HuH-7.5 (cell line): ENCODE measurements around the gene MACF1.

Experiments
- DNase-seq: peaks from one replicate; pipeline ENCODE4 v3.0.0; 2011; ENCODE audit warnings: low spot score

MACF1 gene

GRCh38 chr1:39261712-39262221, 57.3 kb downstream of the MACF1 start:
- DNase-seq, result no peak

GRCh38 chr1:39262802-39263201, 58.3 kb downstream of the MACF1 start:
- no peak for DNase-seq

GRCh38 chr1:39266269-39266668, 61.8 kb downstream of the MACF1 start:
- no peak for DNase-seq

- no peak for DNase-seq
Observed at GRCh38 chr1:39266792-39267191, 62.3 kb downstream of the MACF1 start.

- DNase-seq, result no peak
Observed at GRCh38 chr1:39268112-39268581, 63.7 kb downstream of the MACF1 start.

- no peak for DNase-seq
Observed at GRCh38 chr1:39268906-39269305, 64.4 kb downstream of the MACF1 start.

GRCh38 chr1:39269349-39269748, 64.9 kb downstream of the MACF1 start:
- no peak for DNase-seq

GRCh38 chr1:39269791-39270342, 65.4 kb downstream of the MACF1 start:
- no peak for DNase-seq

- no peak for DNase-seq
Observed at GRCh38 chr1:39270368-39270767, 65.9 kb downstream of the MACF1 start.

GRCh38 chr1:39272027-39272797, 67.7 kb downstream of the MACF1 start:
- DNase-seq, result no peak

GRCh38 chr1:39272798-39273469, 68.4 kb downstream of the MACF1 start:
- no peak for DNase-seq

GRCh38 chr1:39275836-39276507, 71.5 kb downstream of the MACF1 start:
- DNase-seq, result no peak

GRCh38 chr1:39277879-39278278, 73.4 kb downstream of the MACF1 start:
- no peak for DNase-seq

- no peak for DNase-seq
Observed at GRCh38 chr1:39282537-39283216, 78.2 kb downstream of the MACF1 start.

- DNase-seq, result no peak
Observed at GRCh38 chr1:39283858-39284257, 79.4 kb downstream of the MACF1 start.

- DNase-seq, result no peak
Observed at GRCh38 chr1:39287541-39287940, 83.0 kb downstream of the MACF1 start.

GRCh38 chr1:39288735-39289465, 84.4 kb downstream of the MACF1 start:
- no peak for DNase-seq

- no peak for DNase-seq
Observed at GRCh38 chr1:39292401-39292800, 87.9 kb downstream of the MACF1 start.

- no peak for DNase-seq
Observed at GRCh38 chr1:39293375-39294070, 89.0 kb downstream of the MACF1 start.

- no peak for DNase-seq
Observed at GRCh38 chr1:39294531-39294930, 90.0 kb downstream of the MACF1 start.

GRCh38 chr1:39295901-39296300, 91.4 kb downstream of the MACF1 start:
- no peak for DNase-seq
